Choroid plexus epithelial cell (primary cell): ENCODE data around the gene PRR5L.
A peak's percentile ranks its signal among the peaks of the same experiment; 100 is the strongest.

ENCODE experiments used
- DNase-seq: peaks from one replicate; pipeline ENCODE4 v3.0.0-alpha.2; 2010; ENCODE audit warnings: low read depth
- H3K4me3 ChIP-seq: 2 replicates; pipeline ENCODE4 v1.5.1; 2011; ENCODE audit warnings: low read depth, mild to moderate bottlenecking, control low read depth, low read length, moderate library complexity
- TF ChIP-seq, protein P1 (sequence below): conservative IDR thresholded peaks from 2 replicates; pipeline ENCODE4 v1.5.1; 2011; ENCODE audit warnings: low read depth, mild to moderate bottlenecking, control low read depth, inconsistent platforms, low read length, moderate library complexity

The PRR5L gene

DNA sequence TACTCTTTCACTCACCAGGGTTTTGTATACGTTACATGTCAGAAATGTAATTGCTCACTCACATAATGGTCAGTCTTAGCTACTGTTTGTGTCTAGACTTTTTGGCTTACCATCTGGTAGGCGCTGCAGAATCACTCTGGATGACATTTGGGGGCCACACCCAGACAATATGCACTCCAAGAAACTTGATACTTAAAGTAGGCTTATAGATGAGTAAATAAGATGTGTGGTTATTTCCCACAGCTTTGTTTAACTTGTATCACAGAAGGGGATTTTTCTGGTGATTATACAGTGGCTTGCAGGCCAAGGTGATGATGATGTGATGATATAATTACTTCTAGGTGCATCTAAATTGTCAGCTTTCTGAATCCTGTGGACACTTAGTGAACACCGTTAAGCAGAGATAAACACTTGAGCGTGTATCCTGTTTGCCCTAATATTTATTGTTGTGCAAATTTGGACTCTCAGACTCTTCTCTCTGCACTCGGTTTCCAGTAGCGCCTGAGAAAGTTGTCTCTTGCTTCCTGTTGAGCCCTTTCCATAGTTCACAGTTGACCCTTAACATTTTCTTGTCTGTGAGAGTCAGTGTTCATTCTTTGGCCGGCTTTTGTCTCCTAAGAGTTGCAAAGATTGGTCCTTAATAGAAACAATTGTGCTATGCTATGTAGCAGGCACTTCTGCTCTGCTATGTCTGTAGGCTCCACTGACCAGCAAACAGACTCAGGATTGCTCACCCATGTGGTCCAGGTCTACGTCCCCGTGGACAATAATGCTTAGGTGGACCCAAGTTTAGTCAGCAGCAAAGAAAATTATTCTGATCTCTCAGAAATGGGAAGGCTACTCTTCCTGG lies 89.3 kb downstream of the PRR5L start:
- H3K4me3 ChIP-seq = no peak overlapping the region
- DNase-seq = peak; percentile 74

DNA sequence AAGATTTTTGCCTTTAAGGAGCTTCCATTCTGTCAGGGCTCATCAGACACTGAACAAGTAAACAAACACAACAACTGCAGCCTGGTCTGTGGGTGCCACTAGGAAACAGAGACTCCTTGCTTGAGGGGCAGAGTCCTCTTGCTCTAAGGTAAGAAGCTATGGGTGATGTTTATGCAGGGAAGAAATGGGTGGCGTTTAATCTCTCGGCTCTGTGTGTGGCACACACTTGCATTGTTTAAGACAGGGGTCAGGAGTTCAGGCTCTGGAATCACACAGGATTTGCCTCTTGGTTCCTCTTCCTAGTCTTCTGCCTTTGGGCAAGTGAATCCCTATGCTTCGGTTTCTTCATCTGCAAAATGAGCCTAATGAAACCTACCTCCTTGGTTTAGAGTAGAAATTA lies 90.3 kb downstream of the PRR5L start:
- TF ChIP-seq, protein P1, sequence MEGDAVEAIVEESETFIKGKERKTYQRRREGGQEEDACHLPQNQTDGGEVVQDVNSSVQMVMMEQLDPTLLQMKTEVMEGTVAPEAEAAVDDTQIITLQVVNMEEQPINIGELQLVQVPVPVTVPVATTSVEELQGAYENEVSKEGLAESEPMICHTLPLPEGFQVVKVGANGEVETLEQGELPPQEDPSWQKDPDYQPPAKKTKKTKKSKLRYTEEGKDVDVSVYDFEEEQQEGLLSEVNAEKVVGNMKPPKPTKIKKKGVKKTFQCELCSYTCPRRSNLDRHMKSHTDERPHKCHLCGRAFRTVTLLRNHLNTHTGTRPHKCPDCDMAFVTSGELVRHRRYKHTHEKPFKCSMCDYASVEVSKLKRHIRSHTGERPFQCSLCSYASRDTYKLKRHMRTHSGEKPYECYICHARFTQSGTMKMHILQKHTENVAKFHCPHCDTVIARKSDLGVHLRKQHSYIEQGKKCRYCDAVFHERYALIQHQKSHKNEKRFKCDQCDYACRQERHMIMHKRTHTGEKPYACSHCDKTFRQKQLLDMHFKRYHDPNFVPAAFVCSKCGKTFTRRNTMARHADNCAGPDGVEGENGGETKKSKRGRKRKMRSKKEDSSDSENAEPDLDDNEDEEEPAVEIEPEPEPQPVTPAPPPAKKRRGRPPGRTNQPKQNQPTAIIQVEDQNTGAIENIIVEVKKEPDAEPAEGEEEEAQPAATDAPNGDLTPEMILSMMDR = no peak
- no peak for DNase-seq
- H3K4me3 ChIP-seq = no peak overlapping the region

More for the DNA sequence above, 89.3 kb downstream of the PRR5L start:
- TF ChIP-seq, protein P1 = no peak

DNA sequence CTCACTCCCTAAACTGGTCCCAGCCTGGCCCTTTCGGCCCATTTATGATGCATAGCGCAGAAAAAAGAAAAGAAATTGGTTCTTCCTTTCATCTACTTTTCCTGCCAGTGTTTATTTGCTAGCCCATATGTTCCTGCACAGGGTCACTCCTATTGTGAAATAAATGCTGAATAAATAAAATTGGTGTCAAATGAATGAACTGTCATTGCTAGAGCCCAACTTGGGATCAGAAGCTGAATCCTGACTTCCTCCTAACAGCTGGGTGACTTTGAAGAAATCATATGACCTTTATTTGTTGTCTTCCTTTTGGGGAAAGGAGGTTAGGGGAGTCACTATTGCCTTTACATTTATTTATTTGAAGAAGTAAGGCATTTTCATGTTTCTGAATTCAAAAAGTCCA lies 92.0 kb downstream of the PRR5L start:
- TF ChIP-seq, protein P1 = no peak
- no peak overlapping the region for H3K4me3 ChIP-seq
- no peak for DNase-seq

DNA sequence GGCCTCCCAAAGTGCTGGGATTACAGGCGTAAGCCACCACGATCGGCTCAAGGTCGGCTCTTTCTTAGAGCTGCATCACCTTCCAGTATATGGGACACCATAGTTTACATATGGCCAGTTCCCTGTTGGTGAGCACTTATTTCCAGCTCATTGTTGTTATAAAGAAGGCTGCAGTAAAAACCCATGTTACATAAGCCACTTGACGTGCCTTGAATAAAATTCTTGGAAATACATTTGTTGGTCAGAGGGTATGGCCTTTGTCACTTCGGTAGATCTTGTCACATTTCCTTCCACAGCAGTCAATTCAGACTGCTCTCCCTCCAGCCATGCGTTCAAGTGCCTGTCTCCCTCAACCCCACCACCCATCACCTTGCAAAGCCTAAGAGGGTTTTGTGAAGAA lies 92.9 kb downstream of the PRR5L start:
- TF ChIP-seq, protein P1 = no peak

DNA sequence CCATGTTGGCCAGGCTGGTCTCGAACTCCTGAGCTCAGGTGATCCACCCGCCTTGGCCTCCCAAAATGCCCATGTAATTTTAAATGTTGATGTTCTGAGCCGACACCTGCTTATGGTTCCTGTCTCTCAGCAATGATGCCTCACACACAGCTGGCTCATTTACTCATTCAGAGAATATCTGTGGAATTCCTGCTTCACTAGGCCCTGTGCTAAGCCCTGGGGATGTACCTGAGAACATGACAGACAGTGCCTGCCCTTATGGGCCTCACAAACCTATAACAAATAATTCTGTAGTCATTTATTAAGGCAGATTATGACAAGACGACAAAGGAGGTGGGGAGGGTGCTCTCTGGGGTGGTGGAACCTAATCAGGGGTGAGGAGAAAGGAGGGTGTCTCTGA lies 93.7 kb downstream of the PRR5L start:
- TF ChIP-seq, protein P1 = no peak
- H3K4me3 ChIP-seq = no peak overlapping the region
- DNase-seq = no peak

More for the DNA sequence above, 92.9 kb downstream of the PRR5L start:
- DNase-seq = no peak
- H3K4me3 ChIP-seq = no peak overlapping the region

DNA sequence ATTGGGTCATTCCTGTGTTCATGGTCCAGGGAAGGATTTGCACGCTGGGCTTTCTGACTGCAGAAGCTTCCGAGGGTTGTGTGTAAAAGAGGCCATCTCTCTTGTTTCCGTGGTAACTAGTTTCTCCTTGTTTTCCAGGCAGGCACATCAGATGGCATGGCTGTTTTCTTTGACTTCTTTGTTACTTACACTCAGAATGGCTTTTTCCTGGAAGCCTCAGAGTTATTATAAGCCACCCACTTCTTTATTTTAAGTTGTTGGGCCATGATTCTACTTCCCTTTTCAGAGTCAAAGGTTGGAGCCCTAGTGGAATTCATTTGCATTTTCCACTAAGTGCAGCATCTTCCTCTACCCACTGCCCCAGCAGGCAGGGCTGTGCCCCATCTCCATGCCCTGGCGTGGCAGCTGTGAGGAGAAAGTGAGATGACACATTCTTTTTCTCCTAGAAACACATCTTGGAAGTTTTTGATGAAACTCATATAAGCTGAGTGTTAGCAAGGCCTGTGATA lies 94.9 kb downstream of the PRR5L start:
- TF ChIP-seq, protein P1 = no peak
- no peak for DNase-seq
- H3K4me3 ChIP-seq = no peak overlapping the region

DNA sequence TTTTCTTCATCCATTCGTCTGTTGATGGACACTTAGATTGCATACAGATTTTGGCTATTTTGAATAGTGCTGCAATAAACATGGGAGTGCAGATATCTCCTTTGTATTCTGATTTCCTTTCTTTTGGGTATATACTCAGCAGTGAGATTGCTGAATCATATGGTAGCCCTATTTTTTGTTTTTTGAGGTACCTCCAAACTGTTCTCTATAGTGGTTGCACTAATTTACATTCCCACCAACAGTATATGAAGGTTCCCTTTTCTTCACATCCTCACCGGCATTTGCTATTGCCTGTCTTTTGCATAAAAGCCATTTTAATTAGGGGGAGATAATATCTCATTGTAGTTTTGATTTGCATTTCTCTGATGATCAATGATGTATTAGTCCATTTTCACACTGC lies 96.1 kb downstream of the PRR5L start:
- H3K4me3 ChIP-seq = no peak overlapping the region
- no peak for DNase-seq
- TF ChIP-seq, protein P1 = no peak
